Stimulated activated naive CD8-positive, alpha-beta T cell treated with anti-CD3 and anti-CD28 coated beads, Interleukin-15, Interleukin-2, amounts not matched to agents 100 U/mL and 50 U/mL, for 24 hours (primary cell): Measurements from ENCODE around the gene CTXND1.
A peak's percentile ranks its signal among the peaks of the same experiment; 100 is the strongest.

ENCODE experiments used
- ATAC-seq: fragments of 150-1000 bp; cut with Tn5 transposase; one replicate; pipeline ENCODE4 v1.10.0; 2021
- DNase-seq: peaks from one replicate; pipeline ENCODE4 v3.0.0; 2021

Gene CTXND1

DNA sequence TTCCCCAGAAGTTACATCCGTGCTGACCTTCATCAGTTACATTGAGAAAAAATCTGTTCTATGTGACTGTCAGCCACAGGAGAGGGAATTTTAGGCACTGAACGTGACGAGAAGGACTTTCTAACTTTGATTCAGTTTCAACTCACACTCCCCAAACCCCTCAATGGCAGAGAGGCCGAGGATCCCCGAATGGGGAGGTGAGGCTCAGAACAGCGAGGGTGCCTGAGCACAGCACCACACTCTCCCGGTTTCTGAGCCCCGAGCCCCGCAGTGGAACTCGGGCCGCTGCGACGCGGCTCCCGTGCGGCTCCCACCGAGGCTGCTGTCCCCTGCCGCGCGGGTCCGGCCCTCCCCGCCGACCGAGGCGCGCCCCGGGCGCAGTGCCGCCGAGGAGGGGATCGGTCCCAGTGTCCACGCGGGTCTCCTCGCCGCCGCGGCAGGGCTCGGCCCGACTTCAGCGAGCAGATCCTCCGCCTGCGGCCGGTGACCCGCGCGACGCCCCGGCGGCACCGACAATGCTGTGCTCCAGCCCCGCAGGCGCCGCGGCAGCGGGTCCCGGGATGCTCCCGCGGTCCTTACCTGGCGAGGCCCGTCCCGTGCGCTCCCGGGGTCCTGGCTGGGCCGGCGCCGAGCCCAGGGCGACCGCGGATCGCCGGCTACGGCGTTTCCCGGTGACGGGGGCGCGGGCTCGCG is 439 bp downstream of the CTXND1 start:
- no peak for DNase-seq
- ATAC-seq = peak; percentile 23

DNA sequence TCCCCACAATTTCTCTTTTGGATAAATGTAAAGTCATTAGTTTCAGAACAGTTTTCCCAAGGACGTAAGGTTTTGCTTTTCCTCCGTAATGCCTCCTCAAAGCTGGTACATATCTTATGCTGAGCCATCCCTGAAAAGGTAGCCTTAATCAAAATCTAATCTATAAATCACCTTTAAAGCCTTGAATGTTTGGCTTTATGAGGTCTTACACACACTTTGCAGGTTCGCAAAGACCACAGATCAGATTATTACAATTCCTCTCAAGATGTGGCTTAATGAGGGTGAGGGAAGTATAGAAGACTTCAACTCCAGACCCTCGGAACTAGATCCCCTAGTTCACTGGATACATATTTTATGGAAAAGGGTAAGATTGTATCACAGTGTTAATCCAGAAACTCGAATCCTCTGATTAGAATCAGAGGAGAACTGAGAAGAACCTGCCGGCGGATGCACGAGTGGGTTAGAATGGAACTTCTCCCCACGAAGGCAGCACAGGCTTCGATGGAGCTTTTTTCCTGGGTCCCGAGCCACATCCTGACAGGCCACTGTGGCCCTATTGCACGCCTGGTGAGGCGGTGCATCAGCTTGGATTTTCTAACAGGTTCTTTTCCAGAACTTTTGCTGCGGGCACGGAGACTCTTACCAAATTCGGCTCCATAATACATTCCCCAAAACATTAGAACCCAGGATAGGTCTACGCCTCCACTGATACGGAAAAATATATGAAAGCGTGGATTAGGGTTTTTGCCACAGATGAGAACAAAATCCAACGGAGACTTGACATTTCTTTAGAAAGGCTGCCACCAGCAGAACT is 1.2 kb downstream of the CTXND1 start:
- ATAC-seq = no peak
- no peak for DNase-seq

DNA sequence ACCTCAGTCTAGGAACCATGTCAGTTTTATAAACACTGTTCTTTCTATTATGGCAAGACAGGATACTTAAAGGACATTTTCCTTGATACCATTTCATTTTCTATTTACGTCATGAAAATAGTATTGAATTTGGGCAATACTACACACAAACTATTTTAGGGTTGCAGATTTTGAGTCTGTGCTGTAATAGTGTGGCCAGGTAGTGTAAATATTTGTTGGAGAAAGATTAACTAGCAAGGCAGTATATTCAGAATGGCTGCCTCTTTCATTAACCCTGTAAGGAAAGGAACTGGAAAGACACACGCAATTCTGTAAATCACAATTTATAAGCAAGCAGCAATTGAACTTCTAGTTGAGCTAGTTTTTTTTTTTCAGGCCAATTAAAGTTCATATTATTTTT is 2.0 kb downstream of the CTXND1 start:
- ATAC-seq (no peak), DNase-seq (no peak)

GRCh38 chr15:80247320-80247719 is 4.7 kb downstream of the CTXND1 start:
- ATAC-seq = no peak
- no peak for DNase-seq

GRCh38 chr15:80246425-80246894 is 5.6 kb downstream of the CTXND1 start:
- DNase-seq (no peak), ATAC-seq (no peak)

GRCh38 chr15:80242802-80243201 is 9.2 kb downstream of the CTXND1 start:
- DNase-seq (no peak), ATAC-seq (no peak)

DNA sequence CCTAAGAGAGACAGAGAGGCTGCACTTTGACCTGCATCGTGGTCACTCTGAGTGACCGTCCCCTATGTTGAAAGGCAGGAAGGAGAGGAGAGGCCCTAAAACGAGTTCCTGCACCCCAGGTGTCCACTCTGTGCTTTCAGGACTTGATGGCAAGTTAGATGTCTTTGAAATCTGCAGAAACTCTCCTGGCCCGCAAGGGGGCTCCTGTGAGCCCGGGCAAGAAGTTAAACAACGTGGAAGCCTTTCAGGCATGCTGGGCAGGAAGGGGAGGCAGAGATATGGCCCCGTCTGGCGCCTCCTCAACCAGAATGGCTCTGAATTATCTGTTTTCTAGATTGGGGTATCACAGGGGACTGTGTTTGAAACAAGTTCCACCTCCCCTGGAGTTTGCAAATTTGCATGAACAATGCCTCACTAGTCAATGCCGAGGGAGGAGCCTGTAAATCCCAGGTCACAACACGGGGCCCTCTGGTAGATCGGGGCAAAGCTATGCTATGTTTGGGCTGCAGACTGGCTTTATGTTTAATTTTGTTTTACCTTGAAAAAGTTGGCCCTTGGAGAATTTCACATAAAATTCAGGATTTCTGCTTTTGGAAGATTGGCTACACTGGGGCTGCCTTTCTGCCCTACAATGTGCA is 9.8 kb downstream of the CTXND1 start:
- no peak for ATAC-seq
- DNase-seq = no peak

GRCh38 chr15:80241508-80241907 is 10.5 kb downstream of the CTXND1 start:
- ATAC-seq = no peak
- no peak for DNase-seq

DNA sequence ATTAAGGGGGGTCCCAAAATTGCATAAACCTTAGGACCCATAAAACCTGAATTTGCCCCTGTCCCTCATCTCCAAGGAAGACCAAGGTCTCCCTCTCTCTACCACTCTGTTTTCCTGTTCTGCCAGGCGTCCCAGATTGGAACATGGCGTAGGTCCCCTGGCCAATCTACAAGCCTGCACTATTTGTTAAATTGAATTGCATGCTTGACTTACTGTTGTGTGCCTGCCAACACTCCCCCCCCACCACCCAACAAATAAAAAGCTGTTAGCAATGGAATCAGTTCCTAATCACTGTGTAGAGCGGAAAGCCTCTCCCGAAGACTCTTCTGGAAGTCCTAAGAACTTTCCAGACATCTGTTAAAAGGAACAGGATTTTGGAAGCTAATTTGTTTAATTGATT is 11.7 kb downstream of the CTXND1 start:
- ATAC-seq = no peak
- DNase-seq = no peak

DNA sequence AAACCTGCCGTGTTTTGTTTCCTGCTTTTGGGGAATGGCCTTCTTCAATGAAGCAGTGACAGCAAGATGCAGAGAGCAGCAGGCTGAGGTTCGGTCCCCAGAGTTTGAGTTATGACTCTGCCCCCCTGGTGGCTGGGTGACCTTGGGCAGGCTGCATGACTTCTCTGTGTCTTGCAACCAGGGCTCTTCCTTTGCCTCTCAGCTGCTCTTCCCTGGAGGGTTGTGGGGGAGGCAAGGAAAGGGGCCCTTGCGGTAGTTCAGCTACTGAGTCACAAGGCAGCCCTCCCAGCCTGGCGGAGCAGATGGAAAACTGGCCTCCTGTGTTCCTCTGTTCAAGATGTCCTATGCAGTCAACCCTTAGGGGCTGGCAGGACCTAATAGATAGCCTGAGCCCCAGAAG is 17.1 kb downstream of the CTXND1 start:
- ATAC-seq (no peak), DNase-seq (peak; percentile 56)

GRCh38 chr15:80233581-80233980 is 18.4 kb downstream of the CTXND1 start:
- ATAC-seq = no peak
- DNase-seq = no peak

DNA sequence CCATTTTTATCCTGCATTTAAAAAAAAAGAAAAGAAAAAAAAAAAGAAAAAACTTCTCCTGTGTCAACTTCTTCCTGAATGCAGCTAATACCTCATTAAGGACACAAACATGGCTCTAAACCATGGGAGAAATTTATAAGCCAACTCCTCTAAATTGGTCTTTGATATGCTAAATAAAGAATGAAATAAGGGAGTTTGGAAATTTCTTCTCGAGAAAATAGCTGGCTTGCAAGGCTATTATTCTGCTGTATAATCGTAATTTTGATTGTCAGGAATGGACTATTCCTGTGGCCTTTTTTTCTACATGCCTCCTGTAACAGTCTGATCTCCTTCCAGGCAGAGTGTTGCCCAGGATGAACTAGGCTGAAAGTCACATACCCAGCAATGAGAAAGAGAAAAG is 20.6 kb downstream of the CTXND1 start:
- ATAC-seq (no peak), DNase-seq (no peak)

DNA sequence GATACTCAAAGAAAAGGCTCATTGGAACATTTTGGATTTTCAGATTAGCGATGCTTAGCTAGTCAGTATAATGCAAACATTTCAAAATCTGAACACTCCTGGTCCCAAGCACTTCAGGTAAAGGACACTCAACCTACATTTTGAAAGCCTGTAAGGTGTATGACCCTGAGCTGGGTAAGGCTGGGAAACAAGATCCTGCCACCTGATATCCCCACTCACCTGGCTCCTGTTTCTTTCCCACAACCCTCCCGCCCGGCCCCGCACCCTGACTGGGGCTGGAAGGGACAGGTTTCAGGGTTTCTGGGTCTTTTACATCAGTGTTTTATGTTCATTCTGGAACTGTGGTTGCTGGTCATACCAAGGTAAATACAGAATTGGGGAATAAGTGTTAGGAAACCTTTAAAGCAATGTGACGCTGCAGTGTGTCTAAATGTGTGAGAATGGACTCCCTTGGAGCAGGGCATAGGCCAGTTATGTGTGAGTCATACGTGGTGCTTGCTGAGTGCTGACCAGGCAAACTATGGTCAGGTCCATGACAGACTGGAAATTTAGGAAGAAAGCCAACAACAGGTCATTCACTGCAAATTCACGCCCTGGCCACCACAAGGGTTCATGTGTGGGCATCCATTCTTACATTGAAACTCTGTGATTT is 22.9 kb downstream of the CTXND1 start:
- no peak for ATAC-seq
- DNase-seq = no peak

- ATAC-seq (no peak), DNase-seq (no peak)
These were observed 32.1 kb downstream of the CTXND1 start for GRCh38 chr15:80219955-80220354.

- no peak for DNase-seq
- no peak for ATAC-seq
These were observed 34.6 kb downstream of the CTXND1 start for GRCh38 chr15:80217327-80217900.

DNA sequence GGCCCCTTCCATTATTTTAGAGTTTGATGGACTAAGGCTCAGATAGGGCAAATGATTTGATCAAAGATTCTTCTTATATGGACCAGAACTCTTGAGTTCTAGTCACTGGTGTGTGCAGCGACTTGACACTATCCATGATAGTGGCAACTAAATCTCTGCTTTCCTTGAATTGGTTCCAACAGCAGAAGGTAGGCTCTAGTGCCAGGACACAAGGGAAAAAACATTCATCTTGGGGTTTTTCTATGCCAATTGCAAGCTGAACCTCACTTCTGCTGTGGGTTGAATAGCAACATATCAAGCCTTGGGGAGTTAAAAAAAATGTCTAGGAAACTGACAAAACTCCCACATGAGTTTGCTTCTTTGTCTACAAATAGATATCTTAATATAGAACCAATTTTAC is 35.1 kb downstream of the CTXND1 start:
- ATAC-seq (no peak), DNase-seq (no peak)

DNA sequence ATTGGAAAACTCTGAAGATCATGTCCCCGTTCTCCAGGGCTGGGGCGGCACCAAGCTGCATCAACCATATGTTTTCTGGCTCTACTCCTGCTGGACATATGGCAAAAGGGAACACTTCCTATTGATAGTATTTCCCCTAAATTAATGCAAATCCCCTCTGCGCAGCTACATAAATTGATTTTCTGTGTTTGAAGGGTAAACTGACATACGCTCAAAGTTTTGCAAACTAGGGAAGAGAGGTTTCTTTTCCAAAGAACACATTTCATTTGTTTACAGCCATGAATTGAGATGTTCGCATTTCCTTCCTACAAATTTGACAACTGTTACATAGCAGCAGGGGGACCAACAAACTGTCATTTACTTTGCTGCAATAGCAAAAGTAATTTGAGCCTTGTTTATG is 35.9 kb downstream of the CTXND1 start:
- ATAC-seq (no peak), DNase-seq (no peak)

- DNase-seq (no peak), ATAC-seq (no peak)
These were observed 37.1 kb downstream of the CTXND1 start for GRCh38 chr15:80214910-80215309.

- DNase-seq (no peak), ATAC-seq (no peak)
These were observed 40.0 kb downstream of the CTXND1 start for GRCh38 chr15:80211976-80212375.

DNA sequence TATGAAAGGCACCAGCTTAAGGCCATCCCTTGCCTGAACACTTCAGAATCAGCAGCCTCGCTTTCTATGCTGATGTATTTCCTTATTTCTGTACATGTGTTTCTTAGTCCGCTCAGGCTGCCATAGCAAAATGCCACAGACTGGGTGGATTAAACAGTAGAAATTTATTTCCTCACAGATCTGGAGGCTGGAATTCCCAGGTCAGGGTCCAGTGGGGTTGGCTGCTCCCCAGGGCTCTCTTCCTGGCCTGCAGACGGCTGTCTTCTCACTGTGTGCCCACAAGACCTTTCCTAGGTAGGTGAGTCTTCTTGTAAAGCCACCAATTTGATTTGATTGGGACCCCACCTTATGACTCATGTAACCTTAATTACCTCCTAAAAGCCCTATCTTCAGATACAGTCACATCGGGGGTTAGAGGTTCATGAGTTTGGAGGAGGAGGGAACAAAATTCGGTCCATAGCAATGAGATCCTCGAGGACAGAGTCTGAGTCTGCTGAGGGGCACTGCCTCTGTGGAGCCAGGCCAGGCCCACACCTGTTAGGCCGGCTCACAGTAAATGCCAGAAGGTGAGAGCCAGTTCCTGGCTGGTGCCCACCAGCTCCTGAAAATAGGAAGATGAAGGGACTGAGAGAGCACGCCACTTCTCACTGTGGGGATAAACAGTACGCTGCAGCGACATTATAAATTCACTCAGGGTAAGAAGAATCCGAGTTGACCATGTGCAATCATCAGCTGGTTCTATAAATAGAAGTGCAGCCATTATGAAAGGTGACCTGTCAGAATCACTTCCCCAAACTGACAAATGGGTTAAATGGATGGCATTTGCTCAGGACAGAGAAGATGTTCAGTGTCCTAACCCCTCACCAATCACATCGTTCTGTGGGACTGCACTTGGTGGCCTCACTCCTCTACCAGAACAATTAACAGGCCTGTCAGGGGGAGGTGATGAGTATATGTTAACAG is 41.1 kb downstream of the CTXND1 start:
- no peak for DNase-seq
- no peak for ATAC-seq
